Muscle of leg (tissue), 11 donors: Measurements from ENCODE around the gene PRRT1. TPM values are rescaled to one million over a fixed set of nuclear protein-coding genes. Genes with fewer than 3 reads are reported as not detected.

Experiments
- DNase-seq: peaks from one replicate; pipeline ENCODE4 v3.0.0; 2013
- H3K27ac ChIP-seq: one replicate; pipeline ENCODE4 v1.5.1; 2013; ENCODE audit warnings: mild to moderate bottlenecking, low read length, control low read depth
- H3K27me3 ChIP-seq: one replicate; pipeline ENCODE4 v1.6.1; 2013; ENCODE audit warnings: low read length; ENCODE audit not compliant: control insufficient read depth, insufficient read depth
- H3K36me3 ChIP-seq: one replicate; pipeline ENCODE4 v1.6.1; 2013; ENCODE audit warnings: low read length; ENCODE audit not compliant: control insufficient read depth, insufficient read depth
- H3K4me1 ChIP-seq: one replicate; pipeline ENCODE4 v1.6.1; 2013; ENCODE audit warnings: low read length; ENCODE audit not compliant: control insufficient read depth, insufficient read depth
- H3K4me3 ChIP-seq: one replicate; pipeline ENCODE4 v1.5.1; 2013; ENCODE audit warnings: low read length, control low read depth
- H3K9me3 ChIP-seq: replicated peaks from 2 replicates; pipeline ENCODE4 v1.6.1; 2013; ENCODE audit warnings: low read depth, low read length; ENCODE audit not compliant: control insufficient read depth
- WGBS: methylation state at CpG from one replicate; pipeline ENCODE4 v1.1.5; 2013; ENCODE audit warnings: missing lambda C conversion rate; ENCODE audit not compliant: insufficient coverage; 5-methylcytosine and 5-hydroxymethylcytosine counted together
- polyA plus RNA-seq, 8 donors: library from polyadenylated mRNA; unstranded; fragments of 120-200 nt; gene quantifications; one replicate each; pipeline versions ENCODE4 v1.2.1 to v1.2.3, GENCODE V29; 2013; ENCODE audit warnings: inconsistent platforms in 1 of 8, low replicate concordance in 1 of 8; ENCODE audit not compliant: insufficient read length in 8 of 8, insufficient read depth in 1 of 8
- total RNA-seq: library from RNA; stranded (reverse); fragments of 120-200 nt; gene quantifications from one replicate; pipeline ENCODE4 v1.2.4, GENCODE V29; 2013

Gene PRRT1
- total and polyA plus RNA-seq, 9 donors = 0.18 to 2.3 (median 1.2) TPM

- Histone ChIP-seq H3K4me1 (peaks cover 40% of the 10 kb centered on the region), H3K27ac (no peak overlapping the region), H3K36me3 (peaks cover 42% of the 10 kb centered on the region)
Observed at GRCh38 chr6:32181148-32181702, 29.5 kb upstream of the PRRT1 start.

GRCh38 chr6:32179766-32180405 lies 28.1 kb upstream of the PRRT1 start:
- peak; percentile 27 for DNase-seq
- Histone ChIP-seq H3K4me1 (peaks cover 40% of the 10 kb centered on the region), H3K9me3 (no peaks in the 10 kb centered on the region), H3K27ac (no peak overlapping the region), H3K36me3 (peaks cover 38% of the 10 kb centered on the region), H3K4me3 (no peak overlapping the region), H3K27me3 (no peaks in the 10 kb centered on the region)
- WGBS = 77% methylated on average over 6 of the region's 10 CpGs

More at GRCh38 chr6:32181148-32181702, 29.5 kb upstream of the PRRT1 start:
- H3K9me3 ChIP-seq = no peaks in the 10 kb centered on the region
- DNase-seq = peak; percentile 7
- H3K27me3 ChIP-seq = no peaks in the 10 kb centered on the region
- H3K4me3 ChIP-seq = no peak overlapping the region
- 72% methylated on average over 6 of the region's 15 CpGs for WGBS

GRCh38 chr6:32178547-32179440 lies 27.1 kb upstream of the PRRT1 start:
- H3K36me3 ChIP-seq = peaks cover 32% of the 10 kb centered on the region
- H3K4me1 ChIP-seq = peaks cover 40% of the 10 kb centered on the region
- H3K27ac ChIP-seq = peak overlapping the region; percentile 100
- no peaks in the 10 kb centered on the region for H3K9me3 ChIP-seq
- no peak for DNase-seq
- H3K27me3 ChIP-seq = no peaks in the 10 kb centered on the region
- WGBS = 5% methylated on average over 20 of the region's 24 CpGs
- peak overlapping the region; percentile 77 for H3K4me3 ChIP-seq

- Histone ChIP-seq H3K27ac (peak within 1 kb of the TSS; percentile 100), H3K9me3 (no peaks in the 10 kb centered on the region), H3K36me3 (peaks cover 30% of the 10 kb centered on the region), H3K4me3 (peak within 1 kb of the TSS; percentile 77), H3K4me1 (peaks cover 41% of the 10 kb centered on the region), H3K27me3 (no peaks in the 10 kb centered on the region)
- under 1% methylated on average over 19 of the region's 33 CpGs for WGBS
- DNase-seq = peak; percentile 100
Observed at GRCh38 chr6:32177788-32178546, 26.2 kb upstream of the PRRT1 start, which contains the start of gene RNF5. RNF5 (plus strand) TSS chr6:32178405; CDS start chr6:32178512, 107 bp downstream.

- peaks cover 24% of the 10 kb centered on the region for H3K36me3 ChIP-seq
- no peak for DNase-seq
- H3K9me3 ChIP-seq = no peaks in the 10 kb centered on the region
- H3K4me3 ChIP-seq = peak overlapping the region; percentile 77
- H3K4me1 ChIP-seq = peaks cover 44% of the 10 kb centered on the region
- WGBS = 0% methylated on average over 11 of the region's 20 CpGs
- no peaks in the 10 kb centered on the region for H3K27me3 ChIP-seq
- peak overlapping the region; percentile 100 for H3K27ac ChIP-seq
Observed at GRCh38 chr6:32177183-32177787, 25.5 kb upstream of the PRRT1 start.

- Histone ChIP-seq H3K36me3 (peaks cover 20% of the 10 kb centered on the region), H3K4me3 (peak overlapping the region; percentile 92), H3K9me3 (no peaks in the 10 kb centered on the region), H3K4me1 (peaks cover 44% of the 10 kb centered on the region), H3K27ac (peak overlapping the region; percentile 100), H3K27me3 (no peaks in the 10 kb centered on the region)
- DNase-seq = peak; percentile 41
- 0% methylated on average over 4 of the region's 5 CpGs for WGBS
Observed at GRCh38 chr6:32176476-32177182, 24.9 kb upstream of the PRRT1 start.

GRCh38 chr6:32175711-32176475 lies 24.2 kb upstream of the PRRT1 start, which contains the start of gene AGPAT1:
AGPAT1 (minus strand) TSS chr6:32176084; CDS start chr6:32171496, 4,588 bp downstream.
- 1% methylated on average over 10 of the region's 27 CpGs for WGBS
- H3K27me3 ChIP-seq = no peaks in the 10 kb centered on the region
- no peaks in the 10 kb centered on the region for H3K9me3 ChIP-seq
- peak within 1 kb of the TSS; percentile 100 for H3K27ac ChIP-seq
- H3K36me3 ChIP-seq = peaks cover 20% of the 10 kb centered on the region
- peaks cover 44% of the 10 kb centered on the region for H3K4me1 ChIP-seq
- H3K4me3 ChIP-seq = peak within 1 kb of the TSS; percentile 92
- DNase-seq = peak; percentile 99

- Histone ChIP-seq H3K4me3 (peak overlapping the region; percentile 92), H3K9me3 (no peaks in the 10 kb centered on the region), H3K27ac (peak overlapping the region; percentile 76), H3K36me3 (peaks cover 22% of the 10 kb centered on the region), H3K27me3 (no peaks in the 10 kb centered on the region), H3K4me1 (peaks cover 44% of the 10 kb centered on the region)
- DNase-seq = peak; percentile 36
- 17% methylated on average over 2 of the region's 2 CpGs for WGBS
Observed at GRCh38 chr6:32175322-32175710, 23.6 kb upstream of the PRRT1 start.
